ENCODE measurements around the gene EPAS1. TPM values are rescaled to one million over a fixed set of nuclear protein-coding genes. Genes with fewer than 3 reads are reported as not detected.

The EPAS1 gene
- polyA plus RNA-seq, 1 of the 3 experiments (the other 2 are of a cell fraction), result 69.2 TPM

DNA sequence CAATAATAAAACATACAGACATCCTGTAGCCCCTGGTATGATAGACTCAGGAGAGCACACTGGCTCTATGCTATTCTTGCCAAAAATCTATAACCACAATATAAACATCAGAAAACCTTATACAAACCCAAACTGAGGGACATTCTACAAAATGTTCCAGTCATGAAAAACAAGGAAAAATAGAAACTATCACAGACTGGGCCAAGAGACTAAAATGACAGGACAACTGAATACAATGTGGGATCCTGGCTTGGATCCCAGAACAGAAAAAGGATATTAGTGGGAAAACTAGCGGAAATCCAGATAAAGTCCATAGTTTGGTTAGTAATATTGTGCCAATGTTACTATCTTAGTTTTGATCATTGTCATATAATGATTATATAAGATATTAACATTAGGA is 29.6 kb upstream of the EPAS1 start:
- peak overlapping the region in 1 of 2 experiments; percentile 31; a peak in 1 of 4 replicates for H3K27ac ChIP-seq (ENCODE audit: low read depth in 2 of 2, low read length in 1 of 2)
- H3K9ac ChIP-seq, result no peak overlapping the region
- H2AFZ ChIP-seq (ENCODE audit: low read depth), result no peak overlapping the region
- no peak for TF ChIP-seq EZH2phosphoT487 (IDR thresholded peaks at IDR 0.05; ENCODE audit: borderline replicate concordance, low read depth)
- TF ChIP-seq, protein P1, sequence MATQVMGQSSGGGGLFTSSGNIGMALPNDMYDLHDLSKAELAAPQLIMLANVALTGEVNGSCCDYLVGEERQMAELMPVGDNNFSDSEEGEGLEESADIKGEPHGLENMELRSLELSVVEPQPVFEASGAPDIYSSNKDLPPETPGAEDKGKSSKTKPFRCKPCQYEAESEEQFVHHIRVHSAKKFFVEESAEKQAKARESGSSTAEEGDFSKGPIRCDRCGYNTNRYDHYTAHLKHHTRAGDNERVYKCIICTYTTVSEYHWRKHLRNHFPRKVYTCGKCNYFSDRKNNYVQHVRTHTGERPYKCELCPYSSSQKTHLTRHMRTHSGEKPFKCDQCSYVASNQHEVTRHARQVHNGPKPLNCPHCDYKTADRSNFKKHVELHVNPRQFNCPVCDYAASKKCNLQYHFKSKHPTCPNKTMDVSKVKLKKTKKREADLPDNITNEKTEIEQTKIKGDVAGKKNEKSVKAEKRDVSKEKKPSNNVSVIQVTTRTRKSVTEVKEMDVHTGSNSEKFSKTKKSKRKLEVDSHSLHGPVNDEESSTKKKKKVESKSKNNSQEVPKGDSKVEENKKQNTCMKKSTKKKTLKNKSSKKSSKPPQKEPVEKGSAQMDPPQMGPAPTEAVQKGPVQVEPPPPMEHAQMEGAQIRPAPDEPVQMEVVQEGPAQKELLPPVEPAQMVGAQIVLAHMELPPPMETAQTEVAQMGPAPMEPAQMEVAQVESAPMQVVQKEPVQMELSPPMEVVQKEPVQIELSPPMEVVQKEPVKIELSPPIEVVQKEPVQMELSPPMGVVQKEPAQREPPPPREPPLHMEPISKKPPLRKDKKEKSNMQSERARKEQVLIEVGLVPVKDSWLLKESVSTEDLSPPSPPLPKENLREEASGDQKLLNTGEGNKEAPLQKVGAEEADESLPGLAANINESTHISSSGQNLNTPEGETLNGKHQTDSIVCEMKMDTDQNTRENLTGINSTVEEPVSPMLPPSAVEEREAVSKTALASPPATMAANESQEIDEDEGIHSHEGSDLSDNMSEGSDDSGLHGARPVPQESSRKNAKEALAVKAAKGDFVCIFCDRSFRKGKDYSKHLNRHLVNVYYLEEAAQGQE (IDR thresholded peaks at IDR 0.05; ENCODE audit: low read depth, low read length), result no peak
- TF ChIP-seq, protein P2, sequence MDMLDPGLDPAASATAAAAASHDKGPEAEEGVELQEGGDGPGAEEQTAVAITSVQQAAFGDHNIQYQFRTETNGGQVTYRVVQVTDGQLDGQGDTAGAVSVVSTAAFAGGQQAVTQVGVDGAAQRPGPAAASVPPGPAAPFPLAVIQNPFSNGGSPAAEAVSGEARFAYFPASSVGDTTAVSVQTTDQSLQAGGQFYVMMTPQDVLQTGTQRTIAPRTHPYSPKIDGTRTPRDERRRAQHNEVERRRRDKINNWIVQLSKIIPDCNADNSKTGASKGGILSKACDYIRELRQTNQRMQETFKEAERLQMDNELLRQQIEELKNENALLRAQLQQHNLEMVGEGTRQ (IDR thresholded peaks at IDR 0.05; ENCODE audit: borderline replicate concordance, low read depth, low read length), result no peak
- no peak for TF ChIP-seq TEAD4 (IDR thresholded peaks at IDR 0.05; ENCODE audit: borderline replicate concordance, insufficient read depth)
- TF ChIP-seq, protein P3, sequence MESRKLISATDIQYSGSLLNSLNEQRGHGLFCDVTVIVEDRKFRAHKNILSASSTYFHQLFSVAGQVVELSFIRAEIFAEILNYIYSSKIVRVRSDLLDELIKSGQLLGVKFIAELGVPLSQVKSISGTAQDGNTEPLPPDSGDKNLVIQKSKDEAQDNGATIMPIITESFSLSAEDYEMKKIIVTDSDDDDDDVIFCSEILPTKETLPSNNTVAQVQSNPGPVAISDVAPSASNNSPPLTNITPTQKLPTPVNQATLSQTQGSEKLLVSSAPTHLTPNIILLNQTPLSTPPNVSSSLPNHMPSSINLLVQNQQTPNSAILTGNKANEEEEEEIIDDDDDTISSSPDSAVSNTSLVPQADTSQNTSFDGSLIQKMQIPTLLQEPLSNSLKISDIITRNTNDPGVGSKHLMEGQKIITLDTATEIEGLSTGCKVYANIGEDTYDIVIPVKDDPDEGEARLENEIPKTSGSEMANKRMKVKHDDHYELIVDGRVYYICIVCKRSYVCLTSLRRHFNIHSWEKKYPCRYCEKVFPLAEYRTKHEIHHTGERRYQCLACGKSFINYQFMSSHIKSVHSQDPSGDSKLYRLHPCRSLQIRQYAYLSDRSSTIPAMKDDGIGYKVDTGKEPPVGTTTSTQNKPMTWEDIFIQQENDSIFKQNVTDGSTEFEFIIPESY (IDR thresholded peaks at IDR 0.05; ENCODE audit: borderline replicate concordance, low read depth), result no peak
- TF ChIP-seq FOSL2 (IDR thresholded peaks at IDR 0.05; ENCODE audit: borderline replicate concordance, low read depth), result no peak
- no peak for TF ChIP-seq SMC3 (IDR thresholded peaks at IDR 0.05; ENCODE audit: low read depth, low read length)
- TF ChIP-seq, protein P4, sequence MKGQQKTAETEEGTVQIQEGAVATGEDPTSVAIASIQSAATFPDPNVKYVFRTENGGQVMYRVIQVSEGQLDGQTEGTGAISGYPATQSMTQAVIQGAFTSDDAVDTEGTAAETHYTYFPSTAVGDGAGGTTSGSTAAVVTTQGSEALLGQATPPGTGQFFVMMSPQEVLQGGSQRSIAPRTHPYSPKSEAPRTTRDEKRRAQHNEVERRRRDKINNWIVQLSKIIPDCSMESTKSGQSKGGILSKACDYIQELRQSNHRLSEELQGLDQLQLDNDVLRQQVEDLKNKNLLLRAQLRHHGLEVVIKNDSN (IDR thresholded peaks at IDR 0.05; ENCODE audit: borderline replicate concordance, low read depth), result no peak
- TF ChIP-seq RCOR1 (IDR thresholded peaks at IDR 0.05; ENCODE audit: low read length), result no peak
- no peak for DNase-seq
- no peaks in the 10 kb centered on the region for H3K36me3 ChIP-seq (replicated peaks in 1 of 2; ENCODE audit: control insufficient read depth in 1 of 2, insufficient read depth in 2 of 2, low read length in 1 of 2)
- 72% methylated on average over 1 of the region's 1 CpG for WGBS (ENCODE audit: low lambda C conversion rate)
- H3K9me2 ChIP-seq, result no peaks in the 10 kb centered on the region
- H3K4me2 ChIP-seq, result no peak overlapping the region; the same call in 1 of the 2 replicates
- no peak overlapping the region for H3K4me3 ChIP-seq (ENCODE audit: low read depth in 2 of 2, low read length in 1 of 2)
- peaks cover 10% of the 10 kb centered on the region for H3F3A ChIP-seq (replicated peaks; ENCODE audit: insufficient read depth)
- CTCF ChIA-PET, result interaction anchor here (1.6 kb wide), 1 partner anchor 11 kb away, joined by 3 read pairs; no protein-coding TSS in a partner anchor
- no peaks in the 10 kb centered on the region for H4K20me1 ChIP-seq (ENCODE audit: insufficient read depth)
- H3K79me2 ChIP-seq (ENCODE audit: insufficient read depth), result no peaks in the 10 kb centered on the region
- H3K4me1 ChIP-seq (ENCODE audit: control insufficient read depth in 1 of 2, insufficient read depth in 2 of 2, low read depth in 1 of 2, low read length in 1 of 2), result peaks cover 9 to 10% of the 10 kb centered on the region in 2 experiments; a peak in 3 of 4 replicates
- POLR2A ChIA-PET, result no interaction called here
- H3K27me3 ChIP-seq (ENCODE audit: insufficient read depth), result no peaks in the 10 kb centered on the region
- no peaks in the 10 kb centered on the region for H3K9me3 ChIP-seq
